K562 (cell line): ENCODE data around the gene RARS1. TPM values are rescaled to one million over a fixed set of nuclear protein-coding genes. Genes with fewer than 3 reads are reported as not detected.

Source experiments
- ATAC-seq: fragments of 200-7000 bp; cut with Tn5 transposase; 3 replicates; pipeline ENCODE4 v1.9.1; 2020; ENCODE audit warnings: moderate library complexity
- BruUV-seq: library from RNA; stranded (reverse); fragments of 400-500 nt; replicated peaks from 2 replicates; lab custom pipeline; 2021; lab: Mats Ljungman, UMichigan
- CTCF ChIA-PET: fragments of 300-600 bp; formaldehyde crosslinking; extraction: SDS; loops from one replicate; lab custom pipeline; 2021; ENCODE audit warnings: low intra/inter-chr PET ratio; lab: Yijun Ruan, JAX
- POLR2A ChIA-PET: fragments of 300-600, 350-650 bp; sonication (Branson Sonifier 250); formaldehyde crosslinking; extraction: SDS; loops from one replicate; lab custom pipeline; 2021; ENCODE audit warnings: antibody characterized with exemption, inconsistent platforms; lab: Yijun Ruan, JAX
- DNase-seq, 4 experiments: peaks; one replicate each; pipeline versions ENCODE4 v3.0.0 to v3.0.0-alpha.2; 2011 to 2018; ENCODE audit warnings: low spot score in 3 of 4, mixed read lengths in 3 of 4; ENCODE audit errors: extremely low read depth in 1 of 4
- FAIRE-seq: peaks from 2 replicates; lab custom pipeline; 2011; peaks lifted over from hg19 to GRCh38; lab: Jason Lieb, UNC
- H2AFZ ChIP-seq: 2 replicates; pipeline ENCODE4 v1.6.0; 2011; ENCODE audit warnings: low read depth, low read length, control low read depth, inconsistent platforms
- H3K27ac ChIP-seq: fragments of 200-600 bp; 3 replicates; pipeline ENCODE4 v1.8.0; 2011; ENCODE audit warnings: low read depth, mild to moderate bottlenecking, control low read depth, inconsistent platforms, low read length, moderate library complexity, mixed read lengths; ENCODE audit errors: extremely low read depth
- H3K27me3 ChIP-seq, 2 experiments: fragments of 300-600 bp in 1 of 2; 2 replicates in 1 of 2; 3 replicates in 1 of 2; pipeline versions ENCODE4 v1.6.0 to v1.8.0; 2011; ENCODE audit warnings: inconsistent platforms in 2 of 2, low read length in 2 of 2, mild to moderate bottlenecking in 1 of 2, mixed read lengths in 1 of 2, moderate library complexity in 1 of 2; ENCODE audit not compliant: control insufficient read depth in 2 of 2, insufficient read depth in 2 of 2
- H3K36me3 ChIP-seq: fragments of 300-600 bp; 3 replicates; pipeline ENCODE4 v1.8.0; 2011; ENCODE audit warnings: mild to moderate bottlenecking, low read length, inconsistent platforms; ENCODE audit not compliant: control insufficient read depth, insufficient read depth
- H3K4me1 ChIP-seq, 2 experiments: fragments of 200-600 bp in 1 of 2; replicated peaks in 1 of 2; 2 replicates in 1 of 2; 3 replicates in 1 of 2; pipeline versions ENCODE4 v1.5.1 to v1.8.0; 2011; ENCODE audit warnings: inconsistent platforms in 2 of 2, low read length in 2 of 2, mild to moderate bottlenecking in 1 of 2, mixed read lengths in 1 of 2, moderate library complexity in 1 of 2; ENCODE audit not compliant: control insufficient read depth in 2 of 2, insufficient read depth in 2 of 2
- H3K4me2 ChIP-seq: 2 replicates; pipeline ENCODE4 v1.6.1; 2011; ENCODE audit warnings: low read length, control low read depth, inconsistent platforms, mixed read lengths; ENCODE audit not compliant: insufficient read depth
- H3K4me3 ChIP-seq: fragments of 200-600 bp; sonication (generic), shearing (Covaris generic); 2 replicates; pipeline ENCODE4 v1.5.1; 2016; ENCODE audit warnings: control low read depth, inconsistent platforms
- H3K79me2 ChIP-seq: fragments of 200-600 bp; 3 replicates; pipeline ENCODE4 v1.8.0; 2011; ENCODE audit warnings: low read length, inconsistent platforms; ENCODE audit not compliant: control insufficient read depth, insufficient read depth
- H3K9ac ChIP-seq, 2 experiments: 2 replicates each; pipeline versions ENCODE4 v1.6.0 to v1.6.1; 2011; ENCODE audit warnings: low read depth in 2 of 2, low read length in 2 of 2, control low read depth in 1 of 2, inconsistent platforms in 1 of 2, mild to moderate bottlenecking in 1 of 2, mixed read lengths in 1 of 2; ENCODE audit not compliant: insufficient read depth in 1 of 2
- H3K9me1 ChIP-seq: one replicate; pipeline ENCODE4 v1.6.0; 2011; ENCODE audit warnings: inconsistent platforms, mild to moderate bottlenecking, low read length, moderate library complexity; ENCODE audit not compliant: control insufficient read depth, insufficient read depth
- H3K9me3 ChIP-seq: replicated peaks from 2 replicates; pipeline ENCODE4 v1.5.1; 2011; ENCODE audit warnings: low read depth, low read length, inconsistent platforms; ENCODE audit not compliant: control insufficient read depth, insufficient read depth
- H4K20me1 ChIP-seq: replicated peaks from 2 replicates; pipeline ENCODE4 v1.6.1; 2011; ENCODE audit warnings: low read length, inconsistent platforms, mixed read lengths; ENCODE audit not compliant: control insufficient read depth, insufficient read depth
- CREBBP ChIP-seq: IDR thresholded peaks from one replicate; pipeline ENCODE4 v1.6.1; 2012; ENCODE audit warnings: low read depth, mild to moderate bottlenecking, control low read depth, inconsistent platforms, low read length
- ESRRA ChIP-seq: fragments of 450-650 bp; IDR thresholded peaks from 2 replicates; pipeline ENCODE4 v1.6.1; 2014; ENCODE audit warnings: low read depth, mild to moderate bottlenecking, moderate library complexity, borderline replicate concordance
- KHSRP ChIP-seq: fragments of 450-650 bp; IDR thresholded peaks from 2 replicates; pipeline ENCODE4 v1.6.1; 2017
- NBN ChIP-seq: fragments of 450-650 bp; IDR thresholded peaks from 2 replicates; pipeline ENCODE4 v1.6.1; 2016; ENCODE audit warnings: low read depth, mild to moderate bottlenecking
- PHF20 ChIP-seq: fragments of 450-650 bp; IDR thresholded peaks from 2 replicates; pipeline ENCODE4 v1.6.1; 2018; ENCODE audit not compliant: partially characterized antibody
- ZEB2 ChIP-seq: fragments of 450-650 bp; IDR thresholded peaks from 2 replicates; pipeline ENCODE4 v1.6.1; 2016
- WGBS: fragments of 100-300 bp; shearing (Covaris generic); methylation state at CpG from one replicate; pipeline ENCODE4 v1.1.6; 2016; ENCODE audit warnings: low coverage, mixed read lengths; ENCODE audit not compliant: insufficient coverage; ENCODE audit errors: missing lambda C conversion rate; 5-methylcytosine and 5-hydroxymethylcytosine counted together
- in situ Hi-C: fragments of 300-500 bp; cut with MboI; formaldehyde crosslinking; loops from 4 replicates; pipeline ENCODE4 v1.15.0; 2018; ENCODE audit warnings: inconsistent platforms, mixed read lengths
- intact Hi-C: fragments of 100-400 bp; cut with micrococcal nuclease; formaldehyde crosslinking; loops from 2 replicates; pipeline ENCODE4 v1.14.2; 2022
- polyA plus RNA-seq, 8 experiments: library from polyadenylated mRNA; depleted of rRNA in 4 of 8; stranded (reverse) in 5 of 8; unstranded in 3 of 8; fragments of >200 nt; fragmentation: Nextera tagmentation in 2 of 8; fragmentation: Illumina TruSeq in 1 of 8; extraction: Ambion mirVana in 2 of 8; extraction: Trizol in 1 of 8; gene quantifications; 2 replicates each; pipeline versions ENCODE4 v1.2.1 to v1.2.3, GENCODE V29; 2011 to 2014; ENCODE audit warnings: inconsistent platforms in 1 of 8, missing spikeins in 1 of 8
- total RNA-seq, 7 experiments: library from RNA; depleted of rRNA in 6 of 7; stranded (reverse); fragments of >200 nt in 6 of 7; fragmentation: Illumina TruSeq in 2 of 7; extraction: Trizol in 2 of 7; gene quantifications; 2 replicates each; pipeline versions ENCODE4 v1.2.1 to v1.2.3, GENCODE V29; 2011 to 2021; ENCODE audit warnings: low replicate concordance in 1 of 7
- TF ChIP-seq, protein P1 (sequence below): sonication (generic); formaldehyde crosslinking; IDR thresholded peaks from 2 replicates; pipeline ENCODE4 v1.8.0; 2023; ENCODE audit warnings: mild to moderate bottlenecking, missing genetic modification reagents
- TF ChIP-seq, protein P2 (sequence below): fragments of 200-800 bp; sonication (Bioruptor generic); IDR thresholded peaks from 2 replicates; pipeline ENCODE4 v1.6.1; 2017; ENCODE audit warnings: missing genetic modification characterization, missing compliant biosample characterization

The RARS1 gene
- total and polyA plus RNA-seq, 9 of the 15 experiments (the other 6 are each of a cell fraction or from before 2014, with no cell fraction given) = 109 to 196 (median 139) TPM

- Histone ChIP-seq H3K36me3 (no peaks in the 10 kb centered on the region), H3K4me3 (no peak overlapping the region), H3K27ac (no peak overlapping the region), H3K9me3 (no peaks in the 10 kb centered on the region), H3K79me2 (no peaks in the 10 kb centered on the region), H3K9me1 (no peaks in the 10 kb centered on the region), H3K4me1 (no peaks in the 10 kb centered on the region; a peak in 1 of 5 replicates), H3K27me3 (peaks cover 12 to 31% of the 10 kb centered on the region in 2 experiments), H4K20me1 (no peaks in the 10 kb centered on the region), H3K4me2 (no peak overlapping the region), H3K9ac (no peak overlapping the region), H2AFZ (no peak overlapping the region)
- CTCF ChIA-PET = no interaction called here
- no peak for DNase-seq
- FAIRE-seq = no peak
- TF ChIP-seq ESRRA (no peak), ZEB2 (no peak), CREBBP (no peak), PHF20 (no peak)
- TF ChIP-seq, protein P1, sequence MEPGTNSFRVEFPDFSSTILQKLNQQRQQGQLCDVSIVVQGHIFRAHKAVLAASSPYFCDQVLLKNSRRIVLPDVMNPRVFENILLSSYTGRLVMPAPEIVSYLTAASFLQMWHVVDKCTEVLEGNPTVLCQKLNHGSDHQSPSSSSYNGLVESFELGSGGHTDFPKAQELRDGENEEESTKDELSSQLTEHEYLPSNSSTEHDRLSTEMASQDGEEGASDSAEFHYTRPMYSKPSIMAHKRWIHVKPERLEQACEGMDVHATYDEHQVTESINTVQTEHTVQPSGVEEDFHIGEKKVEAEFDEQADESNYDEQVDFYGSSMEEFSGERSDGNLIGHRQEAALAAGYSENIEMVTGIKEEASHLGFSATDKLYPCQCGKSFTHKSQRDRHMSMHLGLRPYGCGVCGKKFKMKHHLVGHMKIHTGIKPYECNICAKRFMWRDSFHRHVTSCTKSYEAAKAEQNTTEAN (CRISPR knock-in tag) = no peak
- POLR2A ChIA-PET = no interaction called here
- in situ Hi-C loops = no loop called here
- intact Hi-C loops = no loop called here
- WGBS = 6% methylated on average over 3 of the region's 4 CpGs
- no TSS peak for BruUV-seq
- no peak for ATAC-seq
These were observed 38.5 kb upstream of the RARS1 start for GRCh38 chr5:168447808-168448207.

- no peaks in the 10 kb centered on the region for H3K79me2 ChIP-seq
- POLR2A ChIA-PET = no interaction called here
- H2AFZ ChIP-seq = no peak overlapping the region
- no TSS peak for BruUV-seq
- no peak overlapping the region for H3K9ac ChIP-seq
- intact Hi-C loops (no loop called here), in situ Hi-C loops (no loop called here)
- no peak overlapping the region for H3K4me2 ChIP-seq
- no peak for FAIRE-seq
- no peaks in the 10 kb centered on the region for H3K36me3 ChIP-seq
- no peak for TF ChIP-seq NBN
- no peak for TF ChIP-seq KHSRP
- TF ChIP-seq, protein P2, sequence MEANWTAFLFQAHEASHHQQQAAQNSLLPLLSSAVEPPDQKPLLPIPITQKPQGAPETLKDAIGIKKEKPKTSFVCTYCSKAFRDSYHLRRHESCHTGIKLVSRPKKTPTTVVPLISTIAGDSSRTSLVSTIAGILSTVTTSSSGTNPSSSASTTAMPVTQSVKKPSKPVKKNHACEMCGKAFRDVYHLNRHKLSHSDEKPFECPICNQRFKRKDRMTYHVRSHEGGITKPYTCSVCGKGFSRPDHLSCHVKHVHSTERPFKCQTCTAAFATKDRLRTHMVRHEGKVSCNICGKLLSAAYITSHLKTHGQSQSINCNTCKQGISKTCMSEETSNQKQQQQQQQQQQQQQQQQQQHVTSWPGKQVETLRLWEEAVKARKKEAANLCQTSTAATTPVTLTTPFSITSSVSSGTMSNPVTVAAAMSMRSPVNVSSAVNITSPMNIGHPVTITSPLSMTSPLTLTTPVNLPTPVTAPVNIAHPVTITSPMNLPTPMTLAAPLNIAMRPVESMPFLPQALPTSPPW (CRISPR knock-in tag) = no peak
- no peaks in the 10 kb centered on the region for H3K9me3 ChIP-seq
- WGBS = 4% methylated on average over 2 of the region's 2 CpGs
- no peaks in the 10 kb centered on the region for H3K9me1 ChIP-seq
- CTCF ChIA-PET = no interaction called here
- H3K4me1 ChIP-seq = no peaks in the 10 kb centered on the region; a peak in 1 of 5 replicates
- peaks cover 12 to 27% of the 10 kb centered on the region in 2 experiments for H3K27me3 ChIP-seq
- no peak overlapping the region for H3K27ac ChIP-seq
- DNase-seq = no peak
- no peak for ATAC-seq
- H3K4me3 ChIP-seq = no peak overlapping the region
- H4K20me1 ChIP-seq = no peaks in the 10 kb centered on the region
These were observed 37.1 kb upstream of the RARS1 start for GRCh38 chr5:168449166-168449565.
